DND-41 (cell line): ENCODE results near the gene SUN5.

ENCODE experiments used
- ATAC-seq: fragments of 200-7000 bp; cut with Tn5 transposase; 3 replicates; pipeline ENCODE4 v1.9.1; 2021; ENCODE audit warnings: low read depth; ENCODE audit not compliant: insufficient read depth
- DNase-seq: peaks from one replicate; pipeline ENCODE4 v3.0.0-alpha.2; 2020
- H2AFZ ChIP-seq: 2 replicates; pipeline ENCODE4 v1.6.0; 2012; ENCODE audit warnings: low read depth, low read length
- H3K27ac ChIP-seq: 2 replicates; pipeline ENCODE4 v1.5.1; 2012; ENCODE audit warnings: low read length, inconsistent platforms
- H3K27me3 ChIP-seq: fragments of 200-600 bp; sonication (generic); 2 replicates; pipeline ENCODE4 v1.6.0; 2012; ENCODE audit warnings: low read length, mild to moderate bottlenecking, inconsistent platforms; ENCODE audit not compliant: insufficient read depth, poor library complexity
- H3K36me3 ChIP-seq: 2 replicates; pipeline ENCODE4 v1.5.1; 2012; ENCODE audit warnings: low read length, inconsistent platforms; ENCODE audit not compliant: insufficient read depth
- H3K4me1 ChIP-seq: 2 replicates; pipeline ENCODE4 v1.5.1; 2012; ENCODE audit warnings: mild to moderate bottlenecking, low read length; ENCODE audit not compliant: insufficient read depth
- H3K4me2 ChIP-seq: 2 replicates; pipeline ENCODE4 v1.6.0; 2012; ENCODE audit warnings: mild to moderate bottlenecking, moderate library complexity, low read length, inconsistent platforms; ENCODE audit not compliant: insufficient read depth
- H3K4me3 ChIP-seq, 2 experiments: fragments of 200-600 bp in 1 of 2; shearing (Covaris generic) in 1 of 2; 2 replicates each; pipeline ENCODE4 v1.5.1; 2012 to 2016; ENCODE audit warnings: inconsistent platforms in 2 of 2, low read length in 2 of 2, mild to moderate bottlenecking in 2 of 2, low read depth in 1 of 2, moderate library complexity in 1 of 2
- H3K79me2 ChIP-seq: 2 replicates; pipeline ENCODE4 v1.6.0; 2012; ENCODE audit warnings: low read length, inconsistent platforms; ENCODE audit not compliant: insufficient read depth
- H3K9ac ChIP-seq: 2 replicates; pipeline ENCODE4 v1.6.0; 2012; ENCODE audit warnings: low read depth, mild to moderate bottlenecking, inconsistent platforms, low read length, moderate library complexity
- H3K9me3 ChIP-seq: 2 replicates; pipeline ENCODE4 v1.5.1; 2012; ENCODE audit warnings: low read length, moderate library complexity, mild to moderate bottlenecking, inconsistent platforms; ENCODE audit not compliant: insufficient read depth, severe bottlenecking
- H4K20me1 ChIP-seq: 2 replicates; pipeline ENCODE4 v1.6.0; 2012; ENCODE audit warnings: low read length; ENCODE audit not compliant: insufficient read depth
- CTCF ChIP-seq: IDR thresholded peaks from 2 replicates; pipeline ENCODE4 v1.5.1; 2012; ENCODE audit warnings: borderline replicate concordance, low read length, moderate library complexity, mild to moderate bottlenecking; ENCODE audit not compliant: poor library complexity, severe bottlenecking; ENCODE audit errors: extremely low read depth
- EZH2 ChIP-seq: IDR thresholded peaks from 3 replicates; pipeline ENCODE4 v1.6.1; 2012; ENCODE audit warnings: borderline replicate concordance, low read depth, mild to moderate bottlenecking, moderate library complexity, low read length, inconsistent platforms; ENCODE audit not compliant: severe bottlenecking

SUN5 gene

DNA sequence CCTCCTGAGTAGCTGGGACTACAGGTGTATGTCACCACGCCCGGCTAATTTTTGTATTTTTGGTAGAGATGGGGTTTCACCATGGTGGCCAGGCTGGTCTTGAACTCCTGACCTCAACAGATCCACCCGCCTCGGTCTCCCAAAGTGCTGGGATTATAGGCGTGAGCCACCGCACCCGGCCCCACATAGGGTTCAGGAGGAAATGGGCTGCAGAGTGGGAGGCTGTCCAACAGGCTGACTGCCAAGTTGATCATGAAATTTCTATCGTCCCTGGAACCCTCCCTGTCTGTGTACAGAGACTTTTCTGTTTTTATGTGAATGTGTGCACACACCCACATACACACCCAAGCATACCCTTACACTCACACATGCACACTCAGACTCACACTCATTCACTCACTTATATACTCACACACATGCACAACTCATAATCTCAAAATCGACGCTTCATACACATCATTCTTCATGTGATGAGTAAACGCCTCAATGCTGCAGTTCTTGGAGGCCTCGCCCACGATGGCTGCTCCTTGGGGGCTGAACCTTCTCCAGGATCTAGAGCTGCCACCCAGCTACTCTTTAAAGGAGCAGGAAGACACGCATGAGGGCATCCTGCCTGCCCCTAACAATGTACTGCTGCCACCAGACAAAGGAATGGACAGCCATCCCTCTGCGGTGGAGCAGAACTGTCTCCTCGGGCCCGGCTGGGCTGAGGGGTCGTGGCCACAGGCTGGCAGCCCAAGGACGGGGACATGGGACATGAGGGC is 35.6 kb downstream of the SUN5 start:
- H3K79me2 ChIP-seq = no peaks in the 10 kb centered on the region
- no peaks in the 10 kb centered on the region for H4K20me1 ChIP-seq
- no peaks in the 10 kb centered on the region for H3K36me3 ChIP-seq
- TF ChIP-seq CTCF (no peak), EZH2 (no peak)
- no peak overlapping the region for H3K4me3 ChIP-seq
- peak overlapping the region; percentile 83 for H3K27ac ChIP-seq
- H3K4me2 ChIP-seq = no peak overlapping the region
- H3K4me1 ChIP-seq = peaks cover 86% of the 10 kb centered on the region
- H3K9ac ChIP-seq = no peak overlapping the region
- ATAC-seq (no peak), DNase-seq (peak; percentile 26)
- H2AFZ ChIP-seq = no peak overlapping the region
- H3K9me3 ChIP-seq = no peaks in the 10 kb centered on the region
- H3K27me3 ChIP-seq = no peaks in the 10 kb centered on the region

GRCh38 chr20:32967961-32968457 is 36.2 kb downstream of the SUN5 start:
- Histone ChIP-seq H3K27ac (peak overlapping the region; percentile 69), H3K27me3 (no peaks in the 10 kb centered on the region), H3K36me3 (no peaks in the 10 kb centered on the region), H2AFZ (no peak overlapping the region), H3K79me2 (no peaks in the 10 kb centered on the region), H4K20me1 (no peaks in the 10 kb centered on the region), H3K9me3 (no peaks in the 10 kb centered on the region), H3K4me1 (peaks cover 80% of the 10 kb centered on the region), H3K4me2 (no peak overlapping the region), H3K4me3 (no peak overlapping the region), H3K9ac (0 out of 2 replicates have a peak overlapping the region, but pooled peaks have one; percentile 20)
- TF ChIP-seq EZH2 = no peak
- TF ChIP-seq CTCF = no peak
- DNase-seq = peak; percentile 16
- no peak for ATAC-seq

- Histone ChIP-seq H3K27ac (peak overlapping the region; percentile 69), H3K9ac (peak overlapping the region; percentile 20), H3K9me3 (no peaks in the 10 kb centered on the region), H3K4me1 (peaks cover 71% of the 10 kb centered on the region), H3K79me2 (no peaks in the 10 kb centered on the region), H2AFZ (no peak overlapping the region), H3K36me3 (no peaks in the 10 kb centered on the region), H3K4me2 (peak overlapping the region; percentile 23), H3K27me3 (no peaks in the 10 kb centered on the region), H4K20me1 (no peaks in the 10 kb centered on the region), H3K4me3 (no peak overlapping the region; a peak in 1 of 4 replicates)
- peak; percentile 75 for DNase-seq
- TF ChIP-seq CTCF = no peak
- no peak for TF ChIP-seq EZH2
- peak; percentile 47 for ATAC-seq
Observed at GRCh38 chr20:32966881-32967781, 37.1 kb downstream of the SUN5 start.
